Esophagus squamous epithelium (tissue), 4 donors: ENCODE results near the gene TBXT.

Experiments used
- POLR2A ChIP-seq, 4 donors: fragments of 450-650 bp; IDR thresholded peaks; one replicate each; pipeline ENCODE4 v1.6.1; 2017; ENCODE audit warnings: antibody characterized with exemption in 4 of 4, mild to moderate bottlenecking in 4 of 4, moderate library complexity in 3 of 4
- TF ChIP-seq, protein P1 (sequence below), 6 experiments: fragments of 450-650 bp in 4 of 6; fragments of 200-600 bp in 2 of 6; sonication (generic) in 2 of 6; IDR thresholded peaks; one replicate each; pipeline ENCODE4 v1.5.1; 2016 to 2019; ENCODE audit warnings: antibody characterized with exemption in 6 of 6, mild to moderate bottlenecking in 4 of 6, moderate library complexity in 4 of 6

DNA sequence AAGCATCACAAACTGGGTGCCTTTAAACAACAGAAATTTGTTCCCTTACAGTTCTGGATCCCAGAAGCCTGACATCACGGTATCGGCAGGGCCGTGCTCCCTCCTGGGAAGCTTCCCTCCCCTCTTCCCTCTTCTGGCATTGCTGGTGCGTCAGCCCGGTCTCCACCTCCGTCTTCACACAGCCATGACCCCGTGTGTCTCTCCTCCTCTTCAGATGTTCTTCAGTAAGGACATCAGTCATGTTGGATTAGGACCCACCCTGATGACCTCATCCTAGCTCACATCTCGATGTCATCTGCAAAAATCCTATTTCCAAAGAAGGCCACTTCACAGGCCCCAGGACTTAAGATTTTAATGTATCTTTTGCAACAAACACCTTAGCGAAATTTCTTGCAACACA lies 38.4 kb upstream of the TBXT start:
- TF ChIP-seq, protein P1, sequence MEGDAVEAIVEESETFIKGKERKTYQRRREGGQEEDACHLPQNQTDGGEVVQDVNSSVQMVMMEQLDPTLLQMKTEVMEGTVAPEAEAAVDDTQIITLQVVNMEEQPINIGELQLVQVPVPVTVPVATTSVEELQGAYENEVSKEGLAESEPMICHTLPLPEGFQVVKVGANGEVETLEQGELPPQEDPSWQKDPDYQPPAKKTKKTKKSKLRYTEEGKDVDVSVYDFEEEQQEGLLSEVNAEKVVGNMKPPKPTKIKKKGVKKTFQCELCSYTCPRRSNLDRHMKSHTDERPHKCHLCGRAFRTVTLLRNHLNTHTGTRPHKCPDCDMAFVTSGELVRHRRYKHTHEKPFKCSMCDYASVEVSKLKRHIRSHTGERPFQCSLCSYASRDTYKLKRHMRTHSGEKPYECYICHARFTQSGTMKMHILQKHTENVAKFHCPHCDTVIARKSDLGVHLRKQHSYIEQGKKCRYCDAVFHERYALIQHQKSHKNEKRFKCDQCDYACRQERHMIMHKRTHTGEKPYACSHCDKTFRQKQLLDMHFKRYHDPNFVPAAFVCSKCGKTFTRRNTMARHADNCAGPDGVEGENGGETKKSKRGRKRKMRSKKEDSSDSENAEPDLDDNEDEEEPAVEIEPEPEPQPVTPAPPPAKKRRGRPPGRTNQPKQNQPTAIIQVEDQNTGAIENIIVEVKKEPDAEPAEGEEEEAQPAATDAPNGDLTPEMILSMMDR (IDR thresholded peaks at IDR 0.05): no peak
- TF ChIP-seq POLR2A (IDR thresholded peaks at IDR 0.05): no peak
